GM18520 (cell line): ENCODE data around the gene AP3S1.

Experiments
- ATAC-seq: cut with Tn5 transposase; IDR thresholded peaks from one replicate; pipeline ENCODE4 v1.9.1; 2021; ENCODE audit not compliant: unreplicated experiment

Gene AP3S1

GRCh38 chr5:115936031-115936430, 94.3 kb downstream of the AP3S1 start:
- no peak for ATAC-seq

GRCh38 chr5:115939059-115939458, 97.3 kb downstream of the AP3S1 start:
- no peak for ATAC-seq

GRCh38 chr5:115940080-115940810, 98.5 kb downstream of the AP3S1 start:
- no peak for ATAC-seq

GRCh38 chr5:115941051-115941675, 99.4 kb downstream of the AP3S1 start:
- ATAC-seq = no peak

- ATAC-seq = no peak
These were observed 102.8 kb downstream of the AP3S1 start for GRCh38 chr5:115944501-115944900.

GRCh38 chr5:115946655-115947054, 104.9 kb downstream of the AP3S1 start:
- ATAC-seq = no peak

- ATAC-seq = no peak
These were observed 105.5 kb downstream of the AP3S1 start for GRCh38 chr5:115947260-115947659.

GRCh38 chr5:115948091-115948534, 106.4 kb downstream of the AP3S1 start:
- no peak for ATAC-seq

GRCh38 chr5:115949096-115949495, 107.4 kb downstream of the AP3S1 start:
- no peak for ATAC-seq

- no peak for ATAC-seq
These were observed 110.9 kb downstream of the AP3S1 start for GRCh38 chr5:115952588-115952987.

- ATAC-seq = no peak
These were observed 112.4 kb downstream of the AP3S1 start for GRCh38 chr5:115954144-115954543.

- ATAC-seq = no peak
These were observed 115.2 kb downstream of the AP3S1 start for GRCh38 chr5:115956957-115957356.

GRCh38 chr5:115961381-115962238, 119.9 kb downstream of the AP3S1 start:
- no peak for ATAC-seq

- no peak for ATAC-seq
These were observed 120.5 kb downstream of the AP3S1 start, which contains the start of gene LVRN for GRCh38 chr5:115962239-115962564. LVRN (plus strand) TSS chr5:115962475; CDS start chr5:115962618, 143 bp downstream.

- ATAC-seq = no peak
These were observed 121.0 kb downstream of the AP3S1 start for GRCh38 chr5:115962565-115963402.

GRCh38 chr5:115963566-115963965, 121.8 kb downstream of the AP3S1 start:
- no peak for ATAC-seq
